MM.1S (cell line): Measurements from ENCODE around the gene CHERP.

Experiments used
- EZH2phosphoT487 ChIP-seq: fragments of 300-600 bp; sonication (generic); IDR thresholded peaks from 2 replicates; pipeline ENCODE4 v1.6.1; 2018; ENCODE audit warnings: antibody characterized with exemption, low read length
- TF ChIP-seq, protein P1 (sequence below): fragments of 300-600 bp; sonication (generic); IDR thresholded peaks from 2 replicates; pipeline ENCODE4 v1.5.1; 2016; ENCODE audit warnings: antibody characterized with exemption, low read length, mixed read lengths

DNA sequence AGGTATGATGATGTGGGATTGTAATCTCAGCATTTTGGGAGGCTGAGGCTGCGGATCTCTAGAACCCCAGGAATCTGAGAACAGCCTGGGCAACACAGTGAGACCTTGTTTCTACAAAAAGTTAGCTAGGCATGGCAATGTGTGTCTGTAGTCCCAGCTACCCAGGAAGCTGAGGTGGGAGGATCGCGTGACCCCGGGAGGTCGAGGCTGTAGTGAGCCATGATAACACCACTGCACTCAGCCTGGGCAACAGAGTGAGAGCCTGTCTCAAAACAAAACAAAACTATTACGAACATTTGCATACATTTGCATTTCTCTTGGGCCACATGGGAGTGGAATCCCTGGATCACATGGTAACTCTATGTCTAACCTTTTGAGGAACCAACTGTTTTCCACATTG, 44.4 kb downstream of the CHERP start:
- TF ChIP-seq, protein P1, sequence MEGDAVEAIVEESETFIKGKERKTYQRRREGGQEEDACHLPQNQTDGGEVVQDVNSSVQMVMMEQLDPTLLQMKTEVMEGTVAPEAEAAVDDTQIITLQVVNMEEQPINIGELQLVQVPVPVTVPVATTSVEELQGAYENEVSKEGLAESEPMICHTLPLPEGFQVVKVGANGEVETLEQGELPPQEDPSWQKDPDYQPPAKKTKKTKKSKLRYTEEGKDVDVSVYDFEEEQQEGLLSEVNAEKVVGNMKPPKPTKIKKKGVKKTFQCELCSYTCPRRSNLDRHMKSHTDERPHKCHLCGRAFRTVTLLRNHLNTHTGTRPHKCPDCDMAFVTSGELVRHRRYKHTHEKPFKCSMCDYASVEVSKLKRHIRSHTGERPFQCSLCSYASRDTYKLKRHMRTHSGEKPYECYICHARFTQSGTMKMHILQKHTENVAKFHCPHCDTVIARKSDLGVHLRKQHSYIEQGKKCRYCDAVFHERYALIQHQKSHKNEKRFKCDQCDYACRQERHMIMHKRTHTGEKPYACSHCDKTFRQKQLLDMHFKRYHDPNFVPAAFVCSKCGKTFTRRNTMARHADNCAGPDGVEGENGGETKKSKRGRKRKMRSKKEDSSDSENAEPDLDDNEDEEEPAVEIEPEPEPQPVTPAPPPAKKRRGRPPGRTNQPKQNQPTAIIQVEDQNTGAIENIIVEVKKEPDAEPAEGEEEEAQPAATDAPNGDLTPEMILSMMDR = no peak
- no peak for TF ChIP-seq EZH2phosphoT487
